ENCODE measurements around the gene TMEM97.

- no peak for TF ChIP-seq EP300 (IDR thresholded peaks at IDR 0.05)
- no peak for TF ChIP-seq POLR2A (IDR thresholded peaks at IDR 0.05)
- no peak for TF ChIP-seq CTCF (IDR thresholded peaks at IDR 0.05)
- no peak for TF ChIP-seq POLR2AphosphoS5 (IDR thresholded peaks at IDR 0.05)
These were observed 50.7 kb downstream of the TMEM97 start for GRCh38 chr17:28369684-28370034.
